Hematopoietic multipotent progenitor cell treated with erythropoietin and hydrocortisone succinate and interleukin-3 and kit ligand, for 6 days (in vitro differentiated cells): ENCODE data around the gene ATG4D.
"Not testable (repeated sequence)": the region's sequence is repeated elsewhere in the genome, so short reads cannot be mapped to it uniquely, and the experiment has no call there.

Experiments
- DNase-seq: peaks from one replicate; pipeline ENCODE4 v3.0.0-alpha.2; 2015

Gene ATG4D

GRCh38 chr19:10553087-10553667, 9.5 kb downstream of the ATG4D start:
- DNase-seq = no peak

- DNase-seq = peak; percentile 77
Observed at GRCh38 chr19:10553943-10554381, 10.3 kb downstream of the ATG4D start.

- DNase-seq = peak; percentile 51
Observed at GRCh38 chr19:10554760-10555609, 11.3 kb downstream of the ATG4D start.

- DNase-seq = no peak
Observed at GRCh38 chr19:10555610-10555973, 11.9 kb downstream of the ATG4D start.

- no peak for DNase-seq
Observed at GRCh38 chr19:10557603-10558197, 14.0 kb downstream of the ATG4D start.

- DNase-seq = no peak
Observed at GRCh38 chr19:10560154-10560553, 16.4 kb downstream of the ATG4D start.

GRCh38 chr19:10562609-10563008, 18.9 kb downstream of the ATG4D start:
- DNase-seq = no peak

GRCh38 chr19:10565028-10565566, 21.4 kb downstream of the ATG4D start:
- peak; percentile 90 for DNase-seq

GRCh38 chr19:10565567-10566407, 22.1 kb downstream of the ATG4D start, which contains the start of gene KRI1:
Gene KRI1, minus strand, starts transcription at chr19:10566010. Its CDS starts 11 bp downstream, at chr19:10565999.
- DNase-seq = peak; percentile 100

- DNase-seq = no peak
Observed at GRCh38 chr19:10566408-10566657, 22.6 kb downstream of the ATG4D start.

- DNase-seq = peak; percentile 59
Observed at GRCh38 chr19:10566658-10567410, 23.1 kb downstream of the ATG4D start.

GRCh38 chr19:10567656-10568055, 24.0 kb downstream of the ATG4D start:
- no peak for DNase-seq

GRCh38 chr19:10568062-10568825, 24.5 kb downstream of the ATG4D start:
- peak; percentile 27 for DNase-seq

GRCh38 chr19:10568826-10569651, 25.3 kb downstream of the ATG4D start, which contains the start of gene CDKN2D:
Gene CDKN2D, minus strand, starts transcription at chr19:10568979. Its CDS starts 326 bp downstream, at chr19:10568653.
- peak; percentile 99 for DNase-seq

GRCh38 chr19:10573793-10574192, 30.1 kb downstream of the ATG4D start:
- DNase-seq = not testable (repeated sequence)

- no peak for DNase-seq
Observed at GRCh38 chr19:10574462-10574861, 30.8 kb downstream of the ATG4D start.

GRCh38 chr19:10575011-10575716, 31.5 kb downstream of the ATG4D start:
- no peak for DNase-seq

GRCh38 chr19:10577951-10578350, 34.2 kb downstream of the ATG4D start:
- DNase-seq = no peak

GRCh38 chr19:10580979-10581631, 37.4 kb downstream of the ATG4D start:
- DNase-seq = peak; percentile 98
